Measurements from ENCODE around the gene CA11. TPM values are rescaled to one million over a fixed set of nuclear protein-coding genes. Genes with fewer than 3 reads are reported as not detected.

The CA11 gene
- total and polyA plus RNA-seq, 9 of the 15 experiments (the other 6 are each of a cell fraction or from before 2014, with no cell fraction given), result 2.9 to 19.9 (median 8.3) TPM

DNA sequence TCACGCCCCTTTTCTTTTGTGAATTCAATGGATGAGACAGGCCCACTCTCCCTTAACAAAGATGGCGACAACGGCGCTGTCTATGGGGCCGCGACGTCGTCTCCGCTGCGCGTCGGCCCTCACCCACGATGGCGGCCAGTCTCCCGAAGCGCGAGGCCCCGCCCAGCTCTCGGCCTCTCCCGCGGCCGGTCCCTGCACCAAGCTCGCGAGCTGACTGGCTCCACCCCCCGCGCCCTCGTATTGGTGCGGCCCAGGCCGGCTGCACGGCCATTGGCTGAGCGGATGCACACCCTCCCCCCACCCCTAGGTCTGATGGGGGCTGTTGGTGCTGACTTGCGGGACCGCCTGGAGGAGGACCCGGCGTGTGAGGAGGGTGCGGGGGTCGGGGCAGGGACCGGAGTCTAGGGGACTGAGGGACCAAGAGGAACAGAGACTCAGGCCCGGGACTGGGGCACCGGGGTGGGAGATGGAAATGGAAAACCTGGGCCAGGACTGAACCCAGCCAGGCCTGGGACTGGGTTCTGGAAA lies 21.9 kb downstream of the CA11 start (continued):
- peak; percentile 86 for TF ChIP-seq PRDM10 (IDR thresholded peaks at IDR 0.05; ENCODE audit: partially characterized antibody)
- peak; percentile 51 to 80; a peak in 3 of 4 replicates for TF ChIP-seq MAZ (CRISPR knock-in tag; conservative IDR thresholded peaks at IDR 0.05 in 1 of 2, IDR thresholded peaks at IDR 0.05 in 1 of 2)
- TF ChIP-seq MYBL2 (IDR thresholded peaks at IDR 0.05; ENCODE audit: low read depth), result no peak
- TF ChIP-seq MYBL2 (CRISPR knock-in tag; IDR thresholded peaks at IDR 0.05; ENCODE audit: borderline replicate concordance), result no peak
- TF ChIP-seq MED1 (CRISPR knock-in tag; IDR thresholded peaks at IDR 0.05; ENCODE audit: borderline replicate concordance), result no peak
- TF ChIP-seq SAP30 (IDR thresholded peaks at IDR 0.05; ENCODE audit: borderline replicate concordance, insufficient read depth, low read depth, low read length, poor library complexity, severe bottlenecking), result peak; percentile 83
- no peak for TF ChIP-seq ZNF75A (CRISPR knock-in tag; IDR thresholded peaks at IDR 0.05)
- peak; percentile 90 for TF ChIP-seq CREB1 (IDR thresholded peaks at IDR 0.05)
- TF ChIP-seq CREB1 (CRISPR knock-in tag; IDR thresholded peaks at IDR 0.05), result peak; percentile 95
- no peak for TF ChIP-seq HLTF (IDR thresholded peaks at IDR 0.05)
- no peak for TF ChIP-seq ZNF347 (CRISPR knock-in tag; IDR thresholded peaks at IDR 0.05; ENCODE audit: low read depth)
- no peak for TF ChIP-seq MAFF (IDR thresholded peaks at IDR 0.05; ENCODE audit: low read length)
- peak; percentile 73 for TF ChIP-seq HMGN3 (IDR thresholded peaks at IDR 0.05; ENCODE audit: borderline replicate concordance, extremely low read depth, insufficient read length, low read depth, low read length)
- TF ChIP-seq SP2 (IDR thresholded peaks at IDR 0.05; ENCODE audit: extremely low read depth, low read depth, low read length, poor library complexity, severe bottlenecking), result peak; percentile 41
- no peak for TF ChIP-seq ELF1 (tag; IDR thresholded peaks at IDR 0.05)
- TF ChIP-seq ZNF143 (CRISPR knock-in tag; IDR thresholded peaks at IDR 0.05), result no peak
- TF ChIP-seq EGR1 (conservative IDR thresholded peaks at IDR 0.05), result no peak
- TF ChIP-seq ZNF311 (CRISPR knock-in tag; IDR thresholded peaks at IDR 0.05), result no peak
- no peak for TF ChIP-seq KHSRP (IDR thresholded peaks at IDR 0.05)
- no peak for TF ChIP-seq ZNF778 (CRISPR knock-in tag; IDR thresholded peaks at IDR 0.05)
- TF ChIP-seq, protein P1, sequence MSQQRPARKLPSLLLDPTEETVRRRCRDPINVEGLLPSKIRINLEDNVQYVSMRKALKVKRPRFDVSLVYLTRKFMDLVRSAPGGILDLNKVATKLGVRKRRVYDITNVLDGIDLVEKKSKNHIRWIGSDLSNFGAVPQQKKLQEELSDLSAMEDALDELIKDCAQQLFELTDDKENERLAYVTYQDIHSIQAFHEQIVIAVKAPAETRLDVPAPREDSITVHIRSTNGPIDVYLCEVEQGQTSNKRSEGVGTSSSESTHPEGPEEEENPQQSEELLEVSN (IDR thresholded peaks at IDR 0.05; ENCODE audit: borderline replicate concordance in 1 of 2, extremely low read depth in 1 of 2, insufficient read depth in 1 of 2, insufficient read length in 1 of 2, low read depth in 1 of 2, low read length in 1 of 2, poor library complexity in 1 of 2, severe bottlenecking in 1 of 2), result peak in 1 of 2 experiments; percentile 47
- TF ChIP-seq HBP1 (CRISPR knock-in tag; IDR thresholded peaks at IDR 0.05), result no peak
- peak; percentile 87 for TF ChIP-seq ATF7 (IDR thresholded peaks at IDR 0.05)
- no peak for TF ChIP-seq BRD4 (IDR thresholded peaks at IDR 0.05)

Measured in K562 (cell line).